GM19324 (cell line): ENCODE data around the gene WDR74.
"Not testable (repeated sequence)": the region's sequence is repeated elsewhere in the genome, so short reads cannot be mapped to it uniquely, and the experiment has no call there.

Experiments
- ATAC-seq: cut with Tn5 transposase; IDR thresholded peaks from one replicate; pipeline ENCODE4 v1.9.1; 2021; ENCODE audit warnings: mild to moderate bottlenecking, moderate library complexity; ENCODE audit not compliant: unreplicated experiment, low FRiP score

WDR74 gene

GRCh38 chr11:62839050-62839945, at the start of gene WDR74:
WDR74 (minus strand) TSS chr11:62839590; CDS start chr11:62839570, 20 bp downstream.
- ATAC-seq = peak; percentile 67

GRCh38 chr11:62889126-62889483, 49.7 kb upstream of the WDR74 start:
- ATAC-seq = no peak

GRCh38 chr11:62888406-62888805, 49.0 kb upstream of the WDR74 start:
- ATAC-seq = no peak

- no peak for ATAC-seq
Observed at GRCh38 chr11:62885137-62885750, 45.9 kb upstream of the WDR74 start.

GRCh38 chr11:62883673-62884072, 44.3 kb upstream of the WDR74 start:
- no peak for ATAC-seq

- ATAC-seq = no peak
Observed at GRCh38 chr11:62882788-62883501, 43.6 kb upstream of the WDR74 start.

- no peak for ATAC-seq
Observed at GRCh38 chr11:62882431-62882749, 43.0 kb upstream of the WDR74 start.

- no peak for ATAC-seq
Observed at GRCh38 chr11:62881579-62882430, 42.4 kb upstream of the WDR74 start.

- ATAC-seq = peak; percentile 80
Observed at GRCh38 chr11:62880803-62881578, 41.6 kb upstream of the WDR74 start, which contains the start of gene SLC3A2. SLC3A2 (plus strand) TSS chr11:62880896; CDS start chr11:62881024, 128 bp downstream.

- ATAC-seq = peak; percentile 14
Observed at GRCh38 chr11:62880231-62880802, 40.9 kb upstream of the WDR74 start.

GRCh38 chr11:62879235-62879978, 40.0 kb upstream of the WDR74 start:
- ATAC-seq = no peak

GRCh38 chr11:62876712-62877111, 37.3 kb upstream of the WDR74 start:
- no peak for ATAC-seq

- no peak for ATAC-seq
Observed at GRCh38 chr11:62875698-62876478, 36.5 kb upstream of the WDR74 start.

- no peak for ATAC-seq
Observed at GRCh38 chr11:62874851-62875250, 35.5 kb upstream of the WDR74 start.

- ATAC-seq = no peak
Observed at GRCh38 chr11:62865635-62866034, 26.2 kb upstream of the WDR74 start.

- no peak for ATAC-seq
Observed at GRCh38 chr11:62863687-62864335, 24.4 kb upstream of the WDR74 start.

- not testable (repeated sequence) for ATAC-seq
Observed at GRCh38 chr11:62861564-62862192, 22.3 kb upstream of the WDR74 start.
